Erythroblast (primary cell): Measurements from ENCODE around the gene SYCP3.

ENCODE experiments used
- GATA1 ChIP-seq: IDR thresholded peaks from 2 replicates; pipeline ENCODE4 v1.6.1; 2011; ENCODE audit warnings: low read depth, mild to moderate bottlenecking, control low read depth, low read length, moderate library complexity
- POLR2A ChIP-seq: IDR thresholded peaks from 2 replicates; pipeline ENCODE4 v1.6.1; 2011; ENCODE audit warnings: mild to moderate bottlenecking, low read length

GRCh38 chr12:101737476-101737875, 1.8 kb downstream of the SYCP3 start:
- TF ChIP-seq POLR2A (no peak), GATA1 (no peak)
